ENCODE results near the gene FLCN.

The FLCN gene

GRCh38 chr17:17236295-17237025, 508 bp downstream of the FLCN start:
- peak; percentile 67 for DNase-seq (ENCODE audit: low read depth)

- peak; percentile 70 for DNase-seq (ENCODE audit: low read depth)
Measured at GRCh38 chr17:17235212-17236174, 1.5 kb downstream of the FLCN start.

- no peak for DNase-seq (ENCODE audit: low read depth)
Measured at GRCh38 chr17:17232303-17232621, 4.7 kb downstream of the FLCN start.

DNA sequence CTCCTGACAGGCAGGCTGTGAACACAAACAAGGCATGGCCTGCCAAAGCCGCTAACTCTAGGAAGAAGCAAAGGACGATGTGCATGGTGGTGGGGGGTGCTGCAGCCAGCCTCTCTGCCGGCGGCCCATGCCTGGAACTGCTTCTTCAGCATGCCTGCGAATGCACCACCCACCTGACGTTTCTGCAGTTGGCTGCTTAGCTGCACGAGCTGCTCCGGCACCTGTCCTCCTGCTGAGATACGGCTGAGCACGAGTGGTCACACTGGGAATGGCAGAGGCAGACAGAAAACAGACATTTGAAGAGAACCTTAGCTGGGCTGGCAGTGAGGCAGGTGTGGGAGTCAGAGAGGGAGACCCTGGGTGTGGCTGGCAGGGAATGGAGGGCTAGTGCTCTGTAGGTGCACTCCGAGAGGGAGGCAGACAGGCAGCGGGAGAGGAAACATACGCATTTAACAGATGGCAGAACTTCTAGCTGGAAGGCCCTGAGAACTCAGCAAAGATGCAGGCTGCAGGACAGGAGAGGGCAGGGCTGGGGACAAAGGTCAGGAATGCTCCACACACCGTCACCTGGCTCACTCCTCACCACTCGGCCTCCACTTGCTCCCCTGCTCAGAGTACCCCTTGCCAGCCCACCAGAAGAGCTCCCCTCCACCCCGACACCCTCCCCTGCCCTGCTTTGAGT, 5.2 kb downstream of the FLCN start:
- no peak for DNase-seq (ENCODE audit: low read depth)

DNA sequence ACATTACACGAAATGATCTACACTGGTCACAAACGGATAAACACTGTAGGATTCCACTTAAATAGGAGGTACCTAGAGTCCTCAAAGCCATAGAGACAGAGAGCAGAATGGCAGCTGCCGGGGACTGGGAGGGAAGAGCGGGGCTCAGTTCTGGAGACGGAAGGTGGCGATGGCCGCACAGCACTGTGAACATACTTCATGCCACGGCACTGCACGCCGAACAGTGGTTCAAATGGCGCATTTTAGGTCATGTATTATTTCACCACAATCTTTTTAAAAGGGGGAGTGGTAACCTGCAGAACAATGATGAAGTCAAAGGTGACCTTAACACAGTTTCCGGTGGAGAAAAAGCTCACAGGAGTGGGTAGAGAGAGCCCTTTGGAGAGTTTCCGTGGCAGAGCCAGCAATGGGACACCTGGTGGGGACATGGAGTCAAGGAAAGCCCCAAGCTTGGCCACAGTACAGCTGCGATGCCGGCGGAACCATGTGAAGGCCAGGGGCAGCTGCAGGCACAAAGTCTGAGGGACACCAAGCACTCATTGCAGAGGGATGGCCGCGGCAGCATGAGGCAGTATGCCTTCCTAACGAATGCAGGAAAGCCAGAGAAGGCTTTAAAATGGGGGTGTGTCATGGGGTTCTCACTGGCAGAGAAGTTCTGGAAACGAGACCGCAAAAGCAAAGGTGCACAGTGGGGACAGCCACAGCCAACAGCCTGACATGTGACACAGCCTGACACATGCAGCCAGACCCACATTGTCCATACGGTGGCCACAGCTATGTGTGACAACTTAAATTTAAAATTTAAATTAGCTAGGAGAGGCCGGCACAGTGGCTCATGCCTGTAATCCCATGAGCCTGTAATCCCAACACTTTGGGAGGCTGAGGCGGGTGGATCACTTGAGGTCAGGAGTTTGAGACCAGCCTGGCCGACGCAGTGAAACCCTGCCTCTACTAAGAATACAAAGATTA, 7.3 kb downstream of the FLCN start:
- DNase-seq (ENCODE audit: low read depth), result no peak

GRCh38 chr17:17228521-17229279, 8.3 kb downstream of the FLCN start:
- DNase-seq (ENCODE audit: low read depth), result no peak

GRCh38 chr17:17227608-17228520, 9.1 kb downstream of the FLCN start:
- DNase-seq (ENCODE audit: low read depth), result no peak

GRCh38 chr17:17226451-17227265, 10.3 kb downstream of the FLCN start:
- DNase-seq (ENCODE audit: low read depth), result no peak

DNA sequence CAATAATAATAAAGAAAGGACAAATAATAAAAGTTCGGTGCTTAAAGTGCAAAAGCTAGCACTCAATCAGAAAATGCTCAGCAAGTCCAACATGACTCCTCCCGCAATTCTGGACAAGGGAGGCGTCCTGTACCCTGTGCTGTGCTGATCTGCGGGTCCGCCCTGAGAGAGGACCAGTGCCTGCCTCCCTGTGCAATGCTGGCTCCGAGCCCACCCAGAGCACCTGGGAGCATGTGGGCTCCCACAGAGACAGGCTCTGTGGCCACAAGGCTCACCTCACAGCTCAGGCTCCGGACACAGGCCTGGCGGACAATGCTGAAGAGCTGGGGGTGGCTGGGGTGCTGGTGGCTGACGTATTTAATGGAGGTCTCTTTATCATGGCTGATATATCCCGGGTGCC, 11.1 kb downstream of the FLCN start:
- DNase-seq (ENCODE audit: low read depth), result no peak

DNA sequence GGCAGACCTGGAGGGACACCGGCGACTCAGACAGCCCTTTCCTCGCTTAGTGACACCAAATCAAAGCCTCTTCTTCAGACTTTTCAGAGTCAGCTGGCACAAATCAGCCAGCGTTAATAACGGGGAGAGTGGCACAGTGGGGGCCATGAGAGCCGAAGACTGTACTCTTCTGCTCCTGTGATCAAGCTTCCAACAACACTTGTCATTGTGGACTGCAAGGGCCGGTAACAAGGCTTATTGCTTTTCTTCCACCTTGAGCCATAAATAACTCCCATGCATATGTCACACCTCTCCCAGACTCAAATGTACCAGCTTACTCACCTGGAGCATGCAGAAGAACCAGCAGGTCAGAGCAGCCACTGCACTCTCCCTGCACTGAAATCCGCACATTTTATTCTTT, 12.8 kb downstream of the FLCN start:
- DNase-seq (ENCODE audit: low read depth), result no peak

DNA sequence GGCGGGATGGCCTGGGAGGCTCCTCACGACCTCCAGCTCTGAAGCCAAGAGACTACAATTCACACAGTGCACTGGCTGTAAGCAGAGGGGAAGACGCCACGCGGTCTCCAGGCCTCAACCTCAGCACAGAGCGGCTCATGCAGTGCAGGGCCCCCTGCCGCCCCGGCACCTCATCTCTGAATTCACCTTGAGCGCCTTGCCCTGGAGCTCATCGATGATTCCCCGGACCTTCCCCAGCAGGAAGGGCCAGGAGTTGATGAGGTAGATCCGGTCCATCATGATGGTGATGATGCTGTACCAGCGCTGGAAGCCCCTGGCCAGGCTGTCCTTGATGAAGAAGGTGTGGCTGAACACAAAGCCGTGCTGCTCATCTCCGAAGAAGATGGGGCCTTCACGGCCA, 13.2 kb downstream of the FLCN start:
- no peak for DNase-seq (ENCODE audit: low read depth)

DNA sequence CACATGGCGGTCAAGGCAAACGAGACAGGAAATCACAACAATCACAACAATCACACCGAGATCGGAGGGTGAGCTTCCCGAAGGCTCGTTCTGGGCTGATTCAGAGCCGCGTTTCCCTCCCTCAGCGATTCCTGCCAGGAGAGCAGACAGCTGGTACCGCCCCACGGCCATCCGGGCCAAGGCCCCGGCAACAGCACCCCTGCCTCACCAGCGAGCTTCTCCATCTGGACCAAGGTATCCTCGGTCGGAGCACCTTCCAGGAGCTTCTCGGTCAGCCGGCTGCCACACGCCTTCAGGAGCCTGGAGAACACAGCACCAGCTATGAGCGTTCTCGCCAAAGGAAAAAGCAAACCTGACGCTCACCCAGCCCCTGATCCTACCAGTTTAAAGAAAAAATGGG, 15.6 kb downstream of the FLCN start:
- no peak for DNase-seq (ENCODE audit: low read depth)

GRCh38 chr17:17220529-17220928, 16.4 kb downstream of the FLCN start:
- DNase-seq (ENCODE audit: low read depth), result no peak

DNA sequence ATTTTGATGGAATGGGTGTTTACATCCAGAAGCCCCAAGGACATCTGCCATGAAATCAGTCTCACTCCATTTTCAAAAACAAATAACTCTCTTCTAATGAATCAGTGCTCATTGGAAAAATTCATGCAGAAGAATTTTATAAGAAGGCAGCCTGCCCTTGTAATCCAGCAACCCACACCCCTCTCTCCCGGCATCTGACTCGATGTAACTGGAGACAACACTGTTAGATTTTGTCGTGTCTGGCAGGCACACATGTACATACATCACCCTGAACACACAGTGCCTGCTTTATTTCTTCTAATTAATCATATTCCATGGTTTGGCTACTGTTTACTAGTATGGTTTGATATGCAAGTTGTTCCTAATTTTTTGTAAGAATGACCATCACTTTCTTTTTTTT, 19.0 kb downstream of the FLCN start:
- no peak for DNase-seq (ENCODE audit: low read depth)

- no peak for DNase-seq (ENCODE audit: low read depth)
Measured at GRCh38 chr17:17216776-17217175, 20.2 kb downstream of the FLCN start.

DNA sequence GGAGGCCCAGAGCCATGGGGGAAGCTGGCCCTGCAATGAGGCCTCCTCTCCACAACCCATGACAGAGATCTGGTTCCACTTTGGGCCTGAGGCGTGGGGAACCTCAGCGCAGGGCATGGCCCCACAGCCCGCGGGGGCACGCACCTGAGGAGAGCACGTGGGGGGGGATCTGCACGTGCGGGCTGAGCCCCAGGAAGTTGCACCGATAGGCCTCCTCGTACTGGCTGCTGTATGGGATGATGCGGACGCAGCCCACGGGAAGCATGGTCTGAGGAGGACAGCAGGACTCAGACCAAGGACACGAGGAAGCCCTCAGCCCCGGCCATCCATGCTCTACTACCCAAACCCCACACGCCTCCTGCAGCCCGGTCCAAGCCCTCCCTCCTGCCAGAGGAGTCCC, 20.7 kb downstream of the FLCN start:
- DNase-seq (ENCODE audit: low read depth), result no peak

GRCh38 chr17:17215575-17215974, 21.4 kb downstream of the FLCN start:
- DNase-seq (ENCODE audit: low read depth), result no peak

DNA sequence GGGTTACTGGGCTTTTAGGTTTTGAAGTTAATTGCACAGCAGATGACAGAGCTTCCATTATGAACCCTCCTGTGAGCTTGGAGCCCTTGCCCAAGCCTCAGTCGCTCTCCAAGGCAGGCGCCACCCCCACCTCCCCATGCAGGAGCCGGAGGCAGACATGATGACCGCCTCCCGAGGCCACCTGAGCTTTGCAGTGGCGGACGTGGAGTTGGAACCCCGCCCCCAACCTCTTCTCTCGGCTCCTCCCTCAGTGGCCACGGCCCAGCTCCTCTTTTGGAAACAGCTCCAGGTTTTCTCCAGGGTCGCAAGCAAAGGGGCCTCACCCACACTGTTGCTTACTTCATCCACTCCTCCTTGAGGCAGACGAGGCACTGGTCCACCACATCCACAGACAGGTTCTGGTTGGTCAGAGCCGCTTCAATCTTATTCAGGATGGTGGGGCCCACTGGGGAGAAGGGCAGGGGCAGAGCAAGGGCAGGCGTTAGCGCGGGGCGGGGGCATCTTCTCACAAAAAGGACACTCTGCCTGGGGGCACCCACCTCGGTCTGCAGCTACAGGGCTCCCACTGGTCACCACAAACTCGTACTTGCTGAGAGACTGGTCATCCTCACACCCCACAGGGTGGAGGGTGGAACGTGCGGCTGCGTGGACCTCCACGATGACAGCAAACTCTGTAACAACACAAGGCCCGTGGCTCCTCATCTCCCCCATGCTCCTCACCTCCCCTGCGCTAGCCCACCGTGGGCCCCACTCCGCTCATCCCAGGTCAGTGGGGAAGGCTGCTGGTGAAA, 22.1 kb downstream of the FLCN start:
- DNase-seq (ENCODE audit: low read depth), result no peak
